ENCODE results near the gene PPP1R12B.
"Not testable (repeated sequence)": the region's sequence is repeated elsewhere in the genome, so short reads cannot be mapped to it uniquely, and the experiment has no call there.

DNA sequence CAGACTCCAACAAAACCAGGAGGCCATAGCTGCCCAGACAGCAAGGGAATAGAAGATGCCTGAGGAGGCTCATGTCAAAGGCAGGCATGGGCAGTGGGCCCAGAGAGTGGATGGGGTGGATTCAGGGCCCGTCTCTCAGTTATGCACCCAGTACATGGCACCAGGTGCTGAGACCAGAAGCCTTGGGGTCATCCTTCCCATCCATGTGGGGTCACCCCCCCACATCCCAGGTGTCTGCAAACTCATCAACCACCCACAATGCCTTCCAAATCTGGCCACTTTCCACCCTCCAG, 266.7 kb downstream of the PPP1R12B start:
- TF ChIP-seq, protein P1, sequence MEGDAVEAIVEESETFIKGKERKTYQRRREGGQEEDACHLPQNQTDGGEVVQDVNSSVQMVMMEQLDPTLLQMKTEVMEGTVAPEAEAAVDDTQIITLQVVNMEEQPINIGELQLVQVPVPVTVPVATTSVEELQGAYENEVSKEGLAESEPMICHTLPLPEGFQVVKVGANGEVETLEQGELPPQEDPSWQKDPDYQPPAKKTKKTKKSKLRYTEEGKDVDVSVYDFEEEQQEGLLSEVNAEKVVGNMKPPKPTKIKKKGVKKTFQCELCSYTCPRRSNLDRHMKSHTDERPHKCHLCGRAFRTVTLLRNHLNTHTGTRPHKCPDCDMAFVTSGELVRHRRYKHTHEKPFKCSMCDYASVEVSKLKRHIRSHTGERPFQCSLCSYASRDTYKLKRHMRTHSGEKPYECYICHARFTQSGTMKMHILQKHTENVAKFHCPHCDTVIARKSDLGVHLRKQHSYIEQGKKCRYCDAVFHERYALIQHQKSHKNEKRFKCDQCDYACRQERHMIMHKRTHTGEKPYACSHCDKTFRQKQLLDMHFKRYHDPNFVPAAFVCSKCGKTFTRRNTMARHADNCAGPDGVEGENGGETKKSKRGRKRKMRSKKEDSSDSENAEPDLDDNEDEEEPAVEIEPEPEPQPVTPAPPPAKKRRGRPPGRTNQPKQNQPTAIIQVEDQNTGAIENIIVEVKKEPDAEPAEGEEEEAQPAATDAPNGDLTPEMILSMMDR (IDR thresholded peaks at IDR 0.05) = not testable (repeated sequence)
- not testable (repeated sequence) for TF ChIP-seq POLR2A (IDR thresholded peaks at IDR 0.05)

Data from uterus (tissue), 2 donors.